Stimulated activated CD8-positive, alpha-beta memory T cell treated with anti-CD3 and anti-CD28 coated beads, Interleukin-15, amount 100 ng/mL, for 1 hour (primary cell): ENCODE data around the gene TPSAB1.

Experiments
- DNase-seq: peaks from one replicate; pipeline ENCODE4 v3.0.0-alpha.2; 2020; ENCODE audit warnings: low read depth

Gene TPSAB1

DNA sequence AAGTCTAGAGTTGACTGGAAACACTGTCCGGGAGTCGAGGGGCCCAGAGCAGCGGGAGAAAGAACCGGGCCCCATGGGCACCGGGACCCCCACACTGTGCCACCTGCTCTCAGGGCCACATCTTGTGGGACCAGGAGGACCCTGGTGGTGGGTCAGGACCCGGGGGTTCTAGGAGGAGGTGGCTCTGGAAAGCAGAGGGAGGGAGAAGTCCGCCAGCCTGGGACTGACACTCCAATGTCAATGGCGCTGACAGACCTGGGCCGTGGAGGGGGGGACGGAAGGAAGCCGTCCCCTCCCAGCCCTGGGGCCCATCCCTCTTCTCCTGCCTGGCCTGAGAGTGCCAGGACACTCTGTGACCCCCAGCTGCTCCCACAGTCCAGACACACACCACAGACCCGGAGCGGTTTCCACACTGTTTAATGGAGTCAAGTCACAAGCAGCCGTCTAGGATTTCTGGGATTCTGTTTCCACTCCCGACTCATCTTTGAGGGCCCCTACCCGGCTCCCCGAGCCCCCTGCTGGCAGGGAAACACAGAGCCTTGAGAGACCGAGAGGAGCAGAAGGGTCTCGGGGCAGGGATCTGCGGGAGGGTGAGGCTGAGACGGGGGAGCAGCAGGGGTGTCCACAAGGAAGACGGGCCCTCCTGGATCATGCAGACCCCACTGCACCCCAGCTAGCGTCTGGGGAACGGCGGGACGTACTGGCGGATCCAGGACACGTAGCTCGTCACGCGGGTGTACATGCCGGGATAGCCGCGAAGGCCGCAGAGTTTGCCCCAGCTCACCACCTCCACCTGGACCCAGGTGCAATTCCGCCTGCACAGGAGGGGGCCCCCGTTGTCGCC, 45.4 kb downstream of the TPSAB1 start:
- DNase-seq = no peak

DNA sequence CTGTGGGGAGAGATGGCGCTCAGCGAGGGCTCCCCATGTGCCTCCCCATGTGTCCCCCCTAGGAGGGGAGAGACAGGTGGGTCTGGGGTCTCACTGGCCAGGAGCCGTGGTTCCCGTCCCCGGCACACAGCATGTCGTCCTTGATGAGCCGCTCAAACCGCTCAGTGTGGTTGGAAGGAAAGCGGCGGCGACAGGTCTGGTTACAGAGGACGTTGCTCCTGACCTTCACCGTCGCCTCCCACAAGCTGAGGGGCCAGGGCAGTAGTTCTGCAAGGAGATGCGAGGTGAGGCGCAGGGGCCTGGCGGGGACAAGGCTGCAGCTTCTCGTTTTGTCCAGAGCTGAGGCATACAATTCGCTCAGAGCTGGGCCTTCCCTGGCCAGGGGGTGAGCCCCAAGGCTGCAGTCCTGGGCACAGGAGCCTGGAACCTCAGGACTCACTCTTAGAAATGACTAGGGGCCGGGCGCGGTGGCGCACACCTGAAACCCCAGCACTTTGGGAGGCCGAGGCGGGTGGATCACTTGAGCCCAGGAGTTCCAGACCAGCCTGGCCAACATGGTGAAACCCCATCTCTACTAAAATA, 46.1 kb downstream of the TPSAB1 start:
- DNase-seq = no peak

DNA sequence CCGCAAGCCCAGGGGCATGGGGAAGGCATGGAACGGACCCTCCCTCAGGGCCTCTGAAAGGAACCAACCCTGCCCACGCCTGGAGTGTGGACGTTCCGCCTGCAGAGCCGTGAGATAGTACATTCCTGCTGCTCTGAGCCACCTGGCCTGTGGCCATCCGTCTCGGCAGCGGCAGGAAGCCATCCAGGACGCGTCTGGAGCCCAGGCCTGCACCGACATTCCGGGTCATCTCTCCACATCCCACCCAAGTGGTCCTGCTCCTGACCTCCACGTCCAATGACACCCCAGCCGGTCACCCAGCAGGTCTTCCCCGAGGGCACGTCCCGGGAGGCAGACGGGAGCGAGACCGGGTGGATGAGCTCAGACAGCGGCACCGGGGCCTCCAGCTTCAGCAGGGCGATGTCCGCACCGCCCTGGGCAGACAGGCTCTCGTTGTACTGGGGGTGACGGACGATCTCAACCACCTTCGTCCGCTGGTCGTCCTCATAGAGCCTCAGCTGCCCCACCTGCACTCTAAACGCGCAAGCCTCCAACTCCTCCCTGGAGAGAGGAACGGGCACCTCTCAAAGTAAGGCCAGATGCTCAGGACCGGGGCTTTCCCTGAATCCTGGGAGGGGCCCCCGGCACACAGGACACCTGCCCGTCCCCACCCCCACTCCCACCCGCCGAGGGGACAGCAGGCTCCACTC, 47.6 kb downstream of the TPSAB1 start:
- no peak for DNase-seq

DNA sequence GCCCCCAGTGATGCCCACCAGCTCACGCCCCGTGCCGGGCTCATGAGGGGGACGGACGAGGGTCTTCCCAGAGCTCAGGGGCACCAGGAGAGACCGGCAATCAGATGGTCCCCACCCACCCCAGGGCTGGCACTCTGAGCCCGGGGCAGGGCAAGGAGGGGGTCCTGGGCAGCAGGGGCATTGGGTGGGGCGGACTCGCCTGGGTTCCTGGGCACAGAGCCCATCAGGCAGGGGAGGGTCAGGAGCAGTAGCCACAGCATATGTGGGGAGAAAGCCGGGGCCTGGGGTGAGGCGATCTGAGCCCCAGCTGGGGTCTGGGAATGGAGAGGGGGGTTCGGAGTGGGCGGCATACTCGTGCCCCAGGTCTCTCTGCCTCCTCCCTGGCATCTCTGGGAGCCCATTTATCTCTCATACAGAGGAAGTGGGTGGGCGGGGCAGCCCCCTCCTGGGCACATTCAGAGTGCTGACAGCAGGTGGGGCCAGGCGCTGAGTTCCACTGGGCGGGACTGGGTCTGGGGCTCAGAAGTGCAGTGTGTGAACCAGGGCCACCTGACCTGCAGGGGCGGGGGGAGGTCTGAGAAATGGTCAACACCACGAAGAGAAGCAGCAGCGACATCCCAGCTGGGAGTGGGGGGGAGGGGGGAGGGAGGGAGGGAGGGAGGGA, 48.4 kb downstream of the TPSAB1 start:
- DNase-seq = no peak

DNA sequence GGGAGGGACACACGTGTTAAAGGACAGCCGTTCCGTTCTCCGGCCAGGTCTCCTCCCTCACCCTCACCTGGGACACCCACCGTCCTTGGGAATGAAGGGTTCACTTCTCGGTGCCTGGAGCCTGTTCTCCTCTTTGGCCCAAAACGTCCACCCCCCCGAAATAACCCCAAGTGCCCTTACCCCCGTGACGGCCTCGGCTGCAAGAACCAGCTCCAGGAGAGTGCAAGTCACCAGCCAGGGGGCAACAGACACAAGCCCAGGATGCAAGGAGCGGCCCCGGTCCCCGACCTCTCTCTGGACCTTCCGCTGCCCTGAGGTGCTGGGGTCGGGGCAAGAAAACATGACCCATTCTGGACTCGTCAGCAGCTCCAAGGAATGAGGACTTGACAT, 49.0 kb downstream of the TPSAB1 start:
- DNase-seq = no peak

DNA sequence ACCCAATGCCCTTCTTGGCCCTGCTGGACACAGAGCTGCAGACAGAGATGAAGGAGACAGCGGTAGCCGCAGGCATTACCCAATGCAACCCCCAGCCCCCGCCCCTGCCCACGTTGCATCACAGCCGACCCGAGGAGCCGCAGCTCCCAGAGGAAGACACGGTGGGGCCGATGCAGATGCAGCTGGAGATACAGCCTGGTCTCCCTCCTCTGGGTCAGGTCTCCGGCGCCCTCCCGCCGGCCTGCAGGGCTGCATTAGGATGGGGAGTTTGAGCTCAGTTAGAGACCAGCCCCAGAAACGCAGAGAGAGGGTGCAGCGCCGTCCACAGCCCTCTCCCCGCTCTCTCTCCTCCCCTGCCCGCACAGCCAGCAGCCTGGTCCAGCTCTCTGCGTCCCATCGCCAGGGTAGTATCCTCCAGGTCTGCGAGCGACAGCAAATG, 49.6 kb downstream of the TPSAB1 start:
- no peak for DNase-seq

DNA sequence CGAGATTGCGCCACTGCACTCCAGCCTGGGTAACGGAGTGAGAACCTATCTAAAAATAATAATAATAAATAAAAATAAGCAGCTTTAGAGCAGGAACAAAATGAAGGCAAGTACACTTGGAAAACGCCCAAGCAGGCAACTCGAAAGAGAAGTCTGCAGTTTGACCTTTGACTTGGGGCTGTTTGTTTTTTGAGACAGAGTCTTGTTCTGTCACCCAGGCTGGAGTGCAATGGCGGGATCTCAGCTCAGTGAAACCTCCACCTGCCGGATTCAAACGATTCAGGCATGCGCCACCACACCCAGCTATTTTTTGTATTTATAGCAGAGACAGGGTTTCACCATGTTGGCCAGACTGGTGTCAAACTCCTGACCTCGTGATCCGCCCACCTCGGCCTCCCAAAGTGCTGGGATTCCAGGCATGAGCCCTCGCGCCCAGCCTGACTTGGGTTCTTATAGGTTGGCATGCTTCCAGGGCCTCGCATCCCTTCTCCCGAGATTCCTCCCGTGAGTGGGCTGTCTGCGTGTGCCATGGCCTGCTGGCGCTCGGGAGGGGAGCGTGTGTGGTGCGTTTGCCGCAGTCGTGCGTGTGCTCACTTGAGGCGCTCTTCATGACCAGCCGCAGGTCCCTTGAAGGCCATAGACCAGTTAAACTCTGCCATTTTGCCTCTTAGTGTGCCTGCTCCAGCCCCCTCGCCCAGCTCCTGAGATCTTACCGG, 50.5 kb downstream of the TPSAB1 start:
- DNase-seq = no peak

DNA sequence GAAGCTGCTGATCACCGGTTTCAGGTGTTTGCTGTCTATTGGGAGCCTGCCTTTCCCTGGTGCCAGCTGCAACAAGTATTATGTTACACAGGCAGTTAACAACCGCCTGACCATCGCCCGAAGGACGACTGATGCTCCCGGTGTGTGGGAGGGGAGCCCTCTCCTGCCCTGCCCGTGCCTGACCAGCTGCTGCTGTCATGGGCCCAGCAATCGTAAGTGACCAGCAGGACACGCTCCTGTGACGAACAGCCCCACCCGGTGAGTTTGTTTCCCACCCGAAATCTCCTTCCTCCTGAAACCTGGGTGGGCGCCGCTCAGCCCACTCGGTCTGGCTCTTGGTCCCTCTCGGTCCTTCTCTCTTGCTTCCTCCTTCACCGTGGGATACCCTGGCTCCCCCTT, 51.1 kb downstream of the TPSAB1 start:
- no peak for DNase-seq
